OCI-LY3 (cell line): ENCODE results near the gene PBRM1.

Source experiments
- EZH2phosphoT487 ChIP-seq: fragments of 200-600 bp; shearing (Covaris generic); IDR thresholded peaks from 2 replicates; pipeline ENCODE4 v1.6.1; 2018; ENCODE audit warnings: antibody characterized with exemption, mixed run types, low read depth
- TF ChIP-seq, protein P1 (sequence below): fragments of 200-600, 300-600 bp; sonication (generic); IDR thresholded peaks from 2 replicates; pipeline ENCODE4 v1.5.1; 2014; ENCODE audit warnings: antibody characterized with exemption, low read length, low read depth

DNA sequence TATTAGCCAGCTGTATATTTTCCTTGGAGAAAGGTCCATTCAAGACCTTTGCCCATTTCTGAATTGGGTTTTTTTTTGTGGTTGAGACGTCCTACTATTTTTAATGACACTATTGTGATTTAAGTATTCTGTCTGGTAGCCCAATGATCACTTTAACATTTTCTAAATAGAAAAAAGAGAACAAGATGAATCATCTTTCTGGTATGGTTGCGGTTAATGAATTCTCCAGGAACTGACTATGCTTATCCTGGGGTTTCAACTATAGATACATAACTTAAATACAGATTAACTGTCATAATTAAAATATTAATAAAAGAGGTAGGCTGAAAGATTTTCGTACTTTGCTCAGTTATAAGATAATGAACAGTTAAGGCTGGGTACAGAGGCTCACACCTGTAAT lies 51.9 kb downstream of the PBRM1 start:
- TF ChIP-seq, protein P1, sequence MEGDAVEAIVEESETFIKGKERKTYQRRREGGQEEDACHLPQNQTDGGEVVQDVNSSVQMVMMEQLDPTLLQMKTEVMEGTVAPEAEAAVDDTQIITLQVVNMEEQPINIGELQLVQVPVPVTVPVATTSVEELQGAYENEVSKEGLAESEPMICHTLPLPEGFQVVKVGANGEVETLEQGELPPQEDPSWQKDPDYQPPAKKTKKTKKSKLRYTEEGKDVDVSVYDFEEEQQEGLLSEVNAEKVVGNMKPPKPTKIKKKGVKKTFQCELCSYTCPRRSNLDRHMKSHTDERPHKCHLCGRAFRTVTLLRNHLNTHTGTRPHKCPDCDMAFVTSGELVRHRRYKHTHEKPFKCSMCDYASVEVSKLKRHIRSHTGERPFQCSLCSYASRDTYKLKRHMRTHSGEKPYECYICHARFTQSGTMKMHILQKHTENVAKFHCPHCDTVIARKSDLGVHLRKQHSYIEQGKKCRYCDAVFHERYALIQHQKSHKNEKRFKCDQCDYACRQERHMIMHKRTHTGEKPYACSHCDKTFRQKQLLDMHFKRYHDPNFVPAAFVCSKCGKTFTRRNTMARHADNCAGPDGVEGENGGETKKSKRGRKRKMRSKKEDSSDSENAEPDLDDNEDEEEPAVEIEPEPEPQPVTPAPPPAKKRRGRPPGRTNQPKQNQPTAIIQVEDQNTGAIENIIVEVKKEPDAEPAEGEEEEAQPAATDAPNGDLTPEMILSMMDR: no peak
- TF ChIP-seq EZH2phosphoT487: no peak
